K562 (cell line): ENCODE data around the gene PTOV1. TPM values are rescaled to one million over a fixed set of nuclear protein-coding genes. Genes with fewer than 3 reads are reported as not detected.

Experiments
- ETS2 ChIP-seq: IDR thresholded peaks from 2 replicates; pipeline ENCODE4 v1.6.1; 2016; ENCODE audit warnings: borderline replicate concordance, missing genetic modification characterization, mild to moderate bottlenecking, moderate library complexity, missing compliant biosample characterization; ENCODE audit not compliant: poor library complexity, severe bottlenecking
- IRF2 ChIP-seq: sonication (generic); formaldehyde crosslinking; IDR thresholded peaks from 2 replicates; pipeline ENCODE4 v1.8.1; 2022; ENCODE audit warnings: mild to moderate bottlenecking, missing genetic modification reagents
- MEIS2 ChIP-seq: fragments of 450-650 bp; IDR thresholded peaks from 2 replicates; pipeline ENCODE4 v1.6.1; 2014; ENCODE audit warnings: mild to moderate bottlenecking; ENCODE audit not compliant: partially characterized antibody
- MGA ChIP-seq: fragments of 450-650 bp; IDR thresholded peaks from 2 replicates; pipeline ENCODE4 v1.6.1; 2016; ENCODE audit warnings: mild to moderate bottlenecking, moderate library complexity
- RBM14 ChIP-seq: fragments of 200-400 bp; formaldehyde crosslinking; IDR thresholded peaks from 2 replicates; pipeline ENCODE4 v1.6.1; 2018; ENCODE audit warnings: low read depth, mild to moderate bottlenecking, low read length, moderate library complexity, borderline replicate concordance; ENCODE audit not compliant: insufficient read depth
- SAP30 ChIP-seq: fragments of 200-600 bp; sonication (generic); IDR thresholded peaks from 2 replicates; pipeline ENCODE4 v1.6.1; 2012; ENCODE audit warnings: borderline replicate concordance, low read depth, mild to moderate bottlenecking, moderate library complexity, low read length, control low read depth, inconsistent platforms; ENCODE audit not compliant: insufficient read depth, poor library complexity, severe bottlenecking
- TFAM ChIP-seq: fragments of 250-450 bp; sonication (Bioruptor Pico); conservative IDR thresholded peaks from 2 replicates; pipeline ENCODE4 v1.5.0; 2021; ENCODE audit warnings: mild to moderate bottlenecking, moderate library complexity
- ZBED1 ChIP-seq: IDR thresholded peaks from 2 replicates; pipeline ENCODE4 v1.6.1; 2014
- ZNF165 ChIP-seq: fragments of 250-450 bp; sonication (Bioruptor Pico); IDR thresholded peaks from 2 replicates; pipeline ENCODE4 v1.4.0; 2020; ENCODE audit warnings: borderline replicate concordance
- ZNF57 ChIP-seq: fragments of 450-650 bp; formaldehyde crosslinking; IDR thresholded peaks from 2 replicates; pipeline ENCODE4 v1.4.0; 2020; ENCODE audit warnings: mild to moderate bottlenecking, moderate library complexity
- ZNF695 ChIP-seq: fragments of 450-650 bp; formaldehyde crosslinking; IDR thresholded peaks from 2 replicates; pipeline ENCODE4 v1.4.0; 2020; ENCODE audit warnings: mild to moderate bottlenecking, moderate library complexity
- polyA plus RNA-seq, 8 experiments: library from polyadenylated mRNA; depleted of rRNA in 4 of 8; stranded (reverse) in 5 of 8; unstranded in 3 of 8; fragments of >200 nt; fragmentation: Nextera tagmentation in 2 of 8; fragmentation: Illumina TruSeq in 1 of 8; extraction: Ambion mirVana in 2 of 8; extraction: Trizol in 1 of 8; gene quantifications; 2 replicates each; pipeline versions ENCODE4 v1.2.1 to v1.2.3, GENCODE V29; 2011 to 2014; ENCODE audit warnings: inconsistent platforms in 1 of 8, missing spikeins in 1 of 8
- total RNA-seq, 7 experiments: library from RNA; depleted of rRNA in 6 of 7; stranded (reverse); fragments of >200 nt in 6 of 7; fragmentation: Illumina TruSeq in 2 of 7; extraction: Trizol in 2 of 7; gene quantifications; 2 replicates each; pipeline versions ENCODE4 v1.2.1 to v1.2.3, GENCODE V29; 2011 to 2021; ENCODE audit warnings: low replicate concordance in 1 of 7
- TF ChIP-seq, protein P1 (sequence below): fragments of 450-650 bp; IDR thresholded peaks from 2 replicates; pipeline ENCODE4 v1.6.1; 2016; ENCODE audit warnings: antibody characterized with exemption
- TF ChIP-seq, protein P2 (sequence below), 3 experiments: fragments of 200-800 bp in 1 of 3; sonication (Bioruptor generic) in 1 of 3; sonication (generic) in 1 of 3; formaldehyde crosslinking in 1 of 3; IDR thresholded peaks; 2 replicates each; pipeline versions ENCODE4 v1.6.1 to v1.8.0; 2016 to 2022; ENCODE audit warnings: mild to moderate bottlenecking in 2 of 3, missing compliant biosample characterization in 2 of 3, missing genetic modification characterization in 2 of 3, missing genetic modification reagents in 1 of 3

Gene PTOV1
- total and polyA plus RNA-seq, 9 of the 15 experiments (the other 6 are each of a cell fraction or from before 2014, with no cell fraction given), result 4.9 to 169 (median 43.5) TPM

DNA sequence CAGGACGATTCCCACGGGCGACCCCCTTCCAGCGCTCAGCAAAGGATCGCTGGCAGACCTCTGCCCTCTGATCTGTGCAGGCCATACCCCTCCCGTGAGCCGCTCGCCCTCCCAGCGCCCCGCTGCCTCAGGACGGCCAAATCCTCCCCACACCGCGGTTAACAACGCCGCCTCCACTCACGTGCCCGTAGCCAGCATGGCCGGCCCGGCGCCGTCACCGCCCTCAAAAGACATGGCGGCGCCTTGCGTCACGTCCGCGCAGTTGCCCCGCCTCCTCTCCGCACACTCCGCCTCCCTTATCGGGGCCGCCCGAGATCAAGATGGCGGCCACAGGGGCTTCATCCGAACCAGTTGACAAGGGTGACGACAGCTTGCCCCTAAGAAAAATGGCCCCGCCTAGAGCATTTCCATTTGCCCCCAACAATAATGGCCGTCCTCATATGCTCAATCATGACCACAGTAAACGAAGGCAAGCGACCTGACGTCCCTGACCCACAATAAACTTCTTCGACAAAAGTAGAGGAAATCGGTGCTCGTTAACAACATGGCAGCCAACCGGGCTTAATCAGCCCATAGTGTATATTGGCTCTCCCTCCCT lies 25.6 kb downstream of the PTOV1 start (continued):
- TF ChIP-seq MGA (no peak), MEIS2 (peak; percentile 95), ETS2 (tag) (no peak), ZNF695 (no peak), SAP30 (peak; percentile 91), RBM14 (no peak), ZNF57 (CRISPR knock-in tag) (no peak), IRF2 (CRISPR knock-in tag) (no peak), TFAM (CRISPR knock-in tag) (no peak), ZNF165 (CRISPR knock-in tag) (no peak), ZBED1 (0 out of 2 replicates have a peak, but pooled peaks have one; percentile 58)
- TF ChIP-seq, protein P1, sequence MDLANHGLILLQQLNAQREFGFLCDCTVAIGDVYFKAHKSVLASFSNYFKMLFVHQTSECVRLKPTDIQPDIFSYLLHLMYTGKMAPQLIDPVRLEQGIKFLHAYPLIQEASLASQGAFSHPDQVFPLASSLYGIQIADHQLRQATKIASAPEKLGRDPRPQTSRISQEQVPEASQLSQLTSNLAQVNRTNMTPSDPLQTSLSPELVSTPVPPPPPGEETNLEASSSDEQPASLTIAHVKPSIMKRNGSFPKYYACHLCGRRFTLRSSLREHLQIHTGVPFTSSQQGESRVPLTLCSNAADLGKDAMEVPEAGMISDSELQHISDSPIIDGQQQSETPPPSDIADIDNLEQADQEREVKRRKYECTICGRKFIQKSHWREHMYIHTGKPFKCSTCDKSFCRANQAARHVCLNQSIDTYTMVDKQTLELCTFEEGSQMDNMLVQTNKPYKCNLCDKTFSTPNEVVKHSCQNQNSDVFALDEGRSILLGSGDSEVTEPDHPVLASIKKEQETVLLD, result no peak
- TF ChIP-seq, protein P2, sequence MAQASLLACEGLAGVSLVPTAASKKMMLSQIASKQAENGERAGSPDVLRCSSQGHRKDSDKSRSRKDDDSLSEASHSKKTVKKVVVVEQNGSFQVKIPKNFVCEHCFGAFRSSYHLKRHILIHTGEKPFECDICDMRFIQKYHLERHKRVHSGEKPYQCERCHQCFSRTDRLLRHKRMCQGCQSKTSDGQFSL (CRISPR knock-in tag; IDR thresholded peaks at IDR 0.05), result no peak
- TF ChIP-seq, protein P2 (tag; IDR thresholded peaks at IDR 0.05), result no peak
